Measurements from ENCODE around the gene AMBRA1.

AMBRA1 gene

DNA sequence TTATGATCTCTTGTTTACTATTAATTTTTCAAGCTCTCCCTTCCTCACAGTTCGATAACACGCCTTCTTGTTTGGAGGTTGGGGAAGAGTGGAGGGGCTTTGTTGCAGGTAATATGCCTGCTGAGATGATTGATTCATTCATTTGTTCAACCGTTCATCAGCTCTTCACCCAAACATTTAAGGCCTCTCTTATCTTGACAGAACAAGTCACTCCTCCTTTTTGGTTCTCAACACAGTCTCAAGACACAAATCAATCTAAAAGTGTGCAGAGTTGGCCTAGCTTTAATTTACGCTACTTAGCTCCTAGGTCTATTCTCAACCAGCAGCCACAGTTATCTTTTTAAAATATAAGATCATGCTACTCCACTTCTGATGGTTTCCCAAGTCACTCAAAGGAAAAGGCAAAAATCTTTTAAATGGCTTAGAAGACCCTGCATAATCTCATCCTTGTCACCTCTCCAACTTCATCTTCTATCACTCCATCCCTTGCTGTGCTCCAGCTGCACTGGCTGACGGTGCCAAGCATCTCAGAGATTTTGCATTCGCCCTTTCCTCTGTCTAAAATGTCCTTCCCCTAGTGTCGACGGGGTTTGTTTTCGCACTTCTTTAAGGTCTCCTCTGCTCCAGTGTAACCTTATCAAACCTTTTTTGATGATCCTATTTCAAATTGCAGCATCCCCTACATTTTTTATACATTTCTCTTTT lies 60.3 kb downstream of the AMBRA1 start:
- no peak for DNase-seq

DNA sequence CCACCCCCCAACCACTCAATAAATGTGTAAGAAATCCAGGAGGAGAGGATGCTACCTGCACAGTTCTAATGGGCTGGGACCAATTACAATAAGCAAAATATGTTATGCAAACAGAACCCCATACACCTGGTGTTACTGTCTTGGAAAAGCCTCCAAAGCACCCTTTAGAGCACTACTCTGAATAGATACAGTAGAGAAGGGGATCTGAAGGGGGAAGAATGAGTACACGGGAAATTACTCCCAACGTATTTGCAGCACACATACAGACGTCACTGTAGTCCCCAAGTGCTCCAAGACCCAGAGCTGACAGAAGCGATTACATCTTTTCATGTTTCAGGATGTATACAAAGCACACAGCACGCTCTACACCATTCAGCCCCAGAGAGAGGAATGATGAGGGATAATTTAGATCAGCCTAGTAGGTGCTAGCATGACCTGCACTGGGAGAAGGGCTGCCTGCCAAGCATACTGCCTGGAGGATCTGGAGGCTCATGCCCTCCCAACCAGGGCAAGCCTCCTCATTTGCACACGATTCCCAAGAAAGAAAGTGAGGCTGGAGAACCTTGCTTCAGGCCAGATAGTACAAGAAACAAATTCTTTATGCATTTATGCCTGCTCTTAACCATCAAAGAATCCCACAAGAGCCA lies 63.8 kb downstream of the AMBRA1 start:
- no peak for DNase-seq

- DNase-seq, result peak; percentile 24 to 42
Measured at GRCh38 chr11:46529095-46529905, 64.5 kb downstream of the AMBRA1 start.

GRCh38 chr11:46528445-46529094 lies 65.3 kb downstream of the AMBRA1 start:
- no peak for DNase-seq

GRCh38 chr11:46527591-46528130 lies 66.2 kb downstream of the AMBRA1 start:
- DNase-seq, result no peak

DNA sequence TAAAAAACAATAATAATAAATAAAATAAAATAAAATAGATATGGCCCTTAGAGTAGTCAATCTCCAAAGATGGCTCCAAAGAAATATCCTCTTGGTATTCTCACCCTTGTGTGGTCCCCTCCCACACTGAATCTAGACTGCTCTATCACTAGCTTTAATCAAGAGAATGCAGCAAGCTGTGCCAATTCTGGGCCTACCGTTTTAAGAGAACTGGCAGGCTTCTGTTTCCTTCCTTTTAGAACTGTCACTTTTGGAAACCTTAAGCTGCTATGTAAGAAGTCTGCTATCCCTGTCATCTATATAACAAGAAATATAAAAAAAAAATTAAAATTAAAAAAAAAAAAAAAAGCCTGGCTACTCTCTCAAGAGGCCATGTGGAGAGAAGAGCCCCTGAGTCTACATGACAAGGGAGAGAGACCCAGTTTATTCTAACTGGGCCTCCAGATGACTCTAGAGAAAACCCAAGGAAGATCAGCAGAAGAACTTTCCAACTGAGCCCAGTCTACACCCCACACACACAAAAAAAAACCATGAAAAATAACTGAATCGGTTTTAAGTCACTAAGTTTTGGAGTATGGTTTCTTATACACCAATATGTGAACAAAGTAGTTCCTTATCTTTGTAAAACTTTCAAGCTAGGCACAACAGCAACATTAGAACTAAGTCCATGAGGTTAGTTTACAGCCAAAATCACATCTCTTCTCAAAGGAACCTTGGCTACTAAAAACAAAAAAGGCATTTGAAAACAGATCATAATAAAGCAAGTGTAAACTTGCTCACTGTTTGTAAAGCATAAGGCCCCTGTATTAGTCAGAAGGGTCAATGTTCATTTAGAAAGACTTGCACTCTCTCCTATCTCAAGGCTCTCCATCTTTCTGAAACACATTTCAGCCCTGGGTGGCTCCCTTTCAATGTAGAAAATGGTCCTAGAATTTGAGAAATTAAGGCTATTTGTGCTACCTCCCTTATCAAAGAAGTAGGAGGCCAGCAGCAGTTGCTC lies 67.3 kb downstream of the AMBRA1 start:
- DNase-seq, result no peak

DNA sequence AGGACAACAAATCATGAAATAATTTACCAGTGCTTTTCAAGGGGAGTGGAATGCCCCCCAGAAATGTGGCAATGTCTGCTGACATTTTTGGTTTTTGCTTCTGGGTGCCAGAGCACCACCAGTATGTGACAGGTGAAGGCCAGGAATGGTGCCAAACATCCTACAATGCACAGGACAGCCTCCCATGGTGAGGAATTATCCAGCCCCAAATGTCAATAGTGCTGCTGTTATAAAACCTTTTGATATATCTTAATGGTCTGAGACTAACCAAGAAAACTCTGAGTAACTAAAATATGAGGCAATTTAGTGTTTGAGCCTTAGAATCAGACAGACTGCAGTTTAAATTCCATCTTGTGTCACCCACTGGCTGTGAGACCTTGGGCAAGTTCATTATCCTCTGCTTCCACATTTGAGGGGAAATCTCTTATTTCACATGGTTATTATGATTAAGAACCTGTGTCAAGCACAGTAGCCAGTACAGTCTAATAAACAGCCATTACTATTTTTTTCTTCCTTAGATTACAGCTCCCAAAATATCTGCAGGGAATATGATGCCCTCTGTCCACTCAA lies 69.5 kb downstream of the AMBRA1 start:
- no peak for DNase-seq

DNA sequence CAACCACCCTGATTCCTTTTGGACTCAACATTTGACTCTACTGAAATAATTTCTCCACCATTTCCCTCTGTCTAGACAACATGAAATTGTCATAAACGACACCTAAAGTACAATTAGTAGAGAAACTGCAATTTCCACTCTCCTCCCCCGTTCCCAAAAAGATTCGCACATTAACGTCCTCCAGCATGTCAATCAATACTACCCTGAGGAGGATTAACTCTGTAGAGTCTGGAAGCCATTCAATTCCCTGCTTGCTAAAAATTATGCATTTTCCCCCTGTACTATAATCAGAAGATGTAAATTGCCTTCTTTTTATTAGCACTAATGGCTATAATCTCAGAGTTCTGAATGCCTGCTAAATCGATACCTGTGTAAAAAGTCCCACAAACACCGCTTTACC lies 70.5 kb downstream of the AMBRA1 start:
- DNase-seq, result no peak

GRCh38 chr11:46522682-46523281 lies 71.0 kb downstream of the AMBRA1 start:
- no peak for DNase-seq

- DNase-seq, result no peak
Measured at GRCh38 chr11:46521961-46522681, 71.7 kb downstream of the AMBRA1 start.

GRCh38 chr11:46520971-46521745 lies 72.7 kb downstream of the AMBRA1 start:
- no peak for DNase-seq

DNA sequence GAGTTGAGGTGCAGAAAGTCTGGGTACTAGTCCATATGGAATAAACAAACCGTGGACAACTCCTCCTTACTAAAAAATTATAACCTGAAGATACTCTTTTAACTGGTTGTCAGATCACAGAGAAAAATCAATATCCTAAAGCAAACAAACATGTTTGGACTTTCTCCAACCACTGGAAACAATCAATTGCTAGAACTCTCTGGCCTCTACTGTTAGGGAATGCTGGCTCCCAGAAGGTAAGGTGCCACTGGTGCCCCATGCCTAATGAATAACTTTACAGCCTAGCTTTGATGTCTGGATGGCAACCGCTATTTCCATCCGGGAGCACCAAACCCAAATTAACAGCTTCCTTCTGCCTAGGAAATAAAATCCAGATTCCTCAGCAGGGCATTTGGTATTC lies 74.5 kb downstream of the AMBRA1 start:
- no peak for DNase-seq

- DNase-seq, result peak; percentile 37 to 53
Measured at GRCh38 chr11:46518928-46519327, 74.9 kb downstream of the AMBRA1 start.

DNA sequence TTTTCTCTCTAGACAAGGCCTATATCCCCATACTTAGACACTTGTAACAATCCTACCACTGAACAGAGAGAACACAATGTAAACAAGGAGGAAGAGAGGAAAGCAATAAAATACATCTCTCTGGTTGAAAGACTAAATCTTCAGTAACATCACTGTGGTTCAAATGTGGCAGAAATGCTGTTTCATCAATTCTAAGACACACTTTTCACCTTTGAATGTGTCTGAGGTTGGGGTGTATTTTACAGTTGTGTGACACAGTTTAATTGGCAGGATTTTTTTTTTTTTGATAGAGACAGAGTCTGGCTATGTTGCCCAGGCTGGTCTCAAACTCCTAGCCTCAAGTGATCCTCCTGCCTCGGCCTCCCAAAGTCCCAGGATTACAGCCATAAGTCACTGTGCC lies 79.5 kb downstream of the AMBRA1 start:
- no peak for DNase-seq

DNA sequence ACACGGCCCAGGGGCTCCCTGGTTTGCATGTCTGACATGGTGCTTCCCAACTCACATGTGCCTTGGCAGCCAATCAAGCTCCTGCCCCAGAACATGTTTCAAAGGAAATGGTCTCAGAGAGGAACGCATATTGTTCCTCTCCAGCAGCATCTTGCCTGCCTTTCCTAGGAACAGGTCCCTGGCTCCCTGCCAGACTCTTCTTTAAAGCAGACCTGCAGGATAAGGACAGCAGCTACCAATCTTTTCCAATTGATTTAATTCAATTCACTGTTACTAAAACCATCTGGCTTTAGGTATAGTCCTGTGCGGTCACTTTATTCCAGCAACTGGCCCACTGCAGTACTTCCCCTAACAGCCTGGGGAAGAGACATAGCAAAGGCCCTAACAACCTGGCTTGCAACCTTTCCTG lies 79.9 kb downstream of the AMBRA1 start:
- no peak for DNase-seq

DNA sequence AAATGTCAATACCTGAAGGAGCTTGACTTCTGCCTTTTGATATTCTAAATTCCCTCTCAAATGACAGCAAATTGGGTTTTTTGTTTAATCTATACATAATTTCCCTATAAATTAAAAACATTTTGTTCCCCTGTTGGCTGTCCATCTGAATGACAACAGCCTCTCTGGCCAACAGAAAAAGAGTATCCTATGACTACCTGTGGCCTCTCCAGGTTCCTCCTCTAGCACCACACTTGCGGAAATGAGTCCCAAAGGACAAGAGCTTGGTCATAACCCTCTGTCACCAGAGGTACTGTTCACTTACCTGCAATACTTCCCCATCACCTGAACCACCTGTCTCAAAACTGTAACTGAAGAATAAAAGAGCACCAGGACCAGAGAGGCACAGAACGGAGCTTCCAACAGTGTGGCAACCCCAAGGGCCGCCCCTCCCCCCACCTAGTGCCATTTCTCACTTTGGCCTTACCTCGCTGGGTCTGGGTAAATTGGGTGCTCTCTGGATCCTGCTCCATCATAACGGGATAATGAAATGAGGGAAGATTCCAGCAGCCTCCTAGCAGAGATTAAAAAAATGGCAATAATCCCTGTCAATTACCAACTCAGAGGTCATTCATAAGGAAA lies 81.5 kb downstream of the AMBRA1 start:
- no peak for DNase-seq

- no peak for DNase-seq
Measured at GRCh38 chr11:46511342-46511741, 82.5 kb downstream of the AMBRA1 start.

DNA sequence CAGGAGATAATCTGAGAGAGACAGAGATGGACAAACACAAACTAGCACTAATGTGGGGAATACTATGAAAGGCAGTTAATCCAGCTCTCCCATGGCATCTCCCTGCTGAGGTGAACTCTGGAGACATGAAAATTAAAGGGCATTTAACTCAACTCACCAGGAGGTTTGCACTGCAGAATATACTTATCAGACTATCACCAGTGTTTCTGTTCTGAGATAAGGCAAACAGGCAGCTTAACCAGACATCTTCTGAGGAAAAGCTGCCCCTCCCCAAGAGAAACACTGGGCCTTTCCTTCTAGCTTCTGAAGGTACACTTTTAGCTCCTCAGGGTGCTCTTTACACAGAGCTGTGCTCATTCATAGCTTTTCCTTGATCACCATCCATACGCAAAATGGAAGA lies 85.5 kb downstream of the AMBRA1 start:
- no peak for DNase-seq

DNA sequence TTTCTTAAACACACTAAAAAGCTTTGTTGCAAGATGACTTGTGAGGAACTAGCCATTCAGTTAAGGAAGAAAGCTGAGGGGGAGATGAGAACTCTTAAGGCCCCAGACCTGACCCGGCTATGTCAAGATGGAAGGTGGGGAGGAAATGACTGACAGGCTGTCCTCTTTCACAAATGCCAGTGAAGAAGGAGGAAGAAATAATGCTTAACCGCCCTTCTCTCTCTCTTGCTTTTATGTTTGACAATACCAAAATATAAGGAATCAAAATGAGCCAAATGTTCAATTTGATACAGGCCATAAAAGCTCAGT lies 87.4 kb downstream of the AMBRA1 start:
- DNase-seq, result no peak

Data from AML-193 (cell line).